ENCODE measurements around the gene DHDDS. TPM values are rescaled to one million over a fixed set of nuclear protein-coding genes. Genes with fewer than 3 reads are reported as not detected.

The DHDDS gene
- total RNA-seq, 6 donors from 2014 or later, result 25.6 to 53.0 (median 39.4) TPM

- no peak for ATAC-seq (ENCODE audit: low FRiP score in 2 of 2)
- peaks cover 19 to 41% (median 28%) of the 10 kb centered on the region in 4 donors for H3K4me1 ChIP-seq
- peaks cover 11 to 58% (median 41%) of the 10 kb centered on the region in 4 donors for H3K36me3 ChIP-seq
- TF ChIP-seq EP300 (IDR thresholded peaks at IDR 0.05) (no peak), POLR2AphosphoS5 (IDR thresholded peaks at IDR 0.05) (no peak), CTCF (IDR thresholded peaks at IDR 0.05) (no peak), POLR2A (IDR thresholded peaks at IDR 0.05) (no peak)
- no peaks in the 10 kb centered on the region for H3K27me3 ChIP-seq
- no peak overlapping the region for H3K27ac ChIP-seq
- no peak overlapping the region for H3K4me3 ChIP-seq
- WGBS, 2 donors, result 92 to 93% methylated on average over 5 of the region's 5 CpGs
- no peak for DNase-seq
- H3K9me3 ChIP-seq, result no peaks in the 10 kb centered on the region
These were observed 37.4 kb downstream of the DHDDS start for GRCh38 chr1:26469558-26469957.

GRCh38 chr1:26470878-26471497 lies 38.9 kb downstream of the DHDDS start:
- Histone ChIP-seq H3K27me3 (no peaks in the 10 kb centered on the region), H3K4me3 (peak overlapping the region in 3 of 4 donors; percentile 61 to 99 (median 96)), H3K27ac (peak overlapping the region; percentile 96 to 100 (median 99)), H3K4me1 (peaks cover 19 to 43% (median 30%) of the 10 kb centered on the region in 4 donors), H3K9me3 (no peaks in the 10 kb centered on the region), H3K36me3 (peaks cover 17 to 51% (median 38%) of the 10 kb centered on the region in 4 donors)
- no peak for TF ChIP-seq CTCF (IDR thresholded peaks at IDR 0.05)
- no peak for TF ChIP-seq EP300 (IDR thresholded peaks at IDR 0.05)
- TF ChIP-seq POLR2A (IDR thresholded peaks at IDR 0.05), result no peak
- no peak for TF ChIP-seq POLR2AphosphoS5 (IDR thresholded peaks at IDR 0.05)
- DNase-seq (no peak), ATAC-seq (ENCODE audit: low FRiP score in 2 of 2) (no peak)
- WGBS, 2 donors, result 44 to 47% methylated on average over 14 of the region's 14 CpGs

DNA sequence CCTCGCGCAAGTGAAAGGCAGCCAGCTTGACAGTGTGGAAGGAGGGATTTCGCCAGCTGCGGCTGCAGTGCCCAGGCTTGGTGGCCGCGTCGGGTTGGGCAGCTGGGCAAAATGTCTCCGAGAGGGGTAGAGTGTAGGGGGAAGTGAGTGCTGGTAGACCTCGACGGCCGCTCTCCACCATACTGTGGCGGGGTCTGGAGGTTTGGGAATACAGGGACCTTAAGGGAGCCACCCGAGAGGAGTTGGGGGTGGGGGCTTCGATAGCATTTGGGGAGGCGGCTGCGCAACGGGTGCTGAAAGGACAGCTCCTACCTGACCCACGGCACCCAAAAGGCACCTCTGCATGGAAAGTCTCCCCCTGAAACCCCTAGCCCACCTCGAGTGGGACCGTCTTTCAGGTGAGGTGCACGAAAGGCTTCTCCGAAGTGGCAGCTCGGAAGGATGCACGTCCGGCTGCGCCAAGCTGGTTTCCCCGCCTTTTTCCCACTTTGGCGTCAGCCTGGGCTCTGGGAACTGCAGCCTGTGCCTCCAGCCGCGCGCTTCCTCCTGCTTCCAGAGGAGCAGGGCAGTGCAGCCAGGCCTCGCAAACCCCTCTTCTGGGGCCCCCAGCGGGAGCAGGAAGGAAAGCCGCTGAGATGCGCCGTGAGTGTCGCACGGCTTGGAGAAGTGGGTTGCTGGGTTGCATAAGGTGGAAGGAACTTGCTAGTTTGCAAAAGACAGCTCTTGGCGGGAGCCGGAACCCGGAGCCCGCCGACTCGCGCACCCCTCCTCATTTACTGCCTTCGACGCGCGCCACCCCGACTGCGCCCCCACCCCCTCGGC lies 39.6 kb downstream of the DHDDS start:
- H3K4me1 ChIP-seq, result peaks cover 19 to 43% (median 30%) of the 10 kb centered on the region in 4 donors
- H3K9me3 ChIP-seq, result no peaks in the 10 kb centered on the region
- ATAC-seq (ENCODE audit: low FRiP score in 2 of 2) (peak; percentile 63 to 81), DNase-seq (peak; percentile 70 to 77)
- H3K27me3 ChIP-seq, result no peaks in the 10 kb centered on the region
- TF ChIP-seq EP300 (IDR thresholded peaks at IDR 0.05) (no peak), POLR2A (IDR thresholded peaks at IDR 0.05) (no peak), CTCF (IDR thresholded peaks at IDR 0.05) (no peak)
- WGBS, 2 donors, result 0% methylated on average over 14 to 40 of the region's 52 CpGs
- H3K36me3 ChIP-seq, result peaks cover 17 to 51% (median 37%) of the 10 kb centered on the region in 4 donors
- H3K27ac ChIP-seq, result peak overlapping the region; percentile 96 to 100 (median 99)
- peak overlapping the region; percentile 61 to 99 (median 95) for H3K4me3 ChIP-seq

GRCh38 chr1:26472320-26472900 lies 40.3 kb downstream of the DHDDS start, which contains the start of gene HMGN2:
Gene HMGN2, plus strand, starts transcription at chr1:26472440. Its CDS starts 173 bp downstream, at chr1:26472613.
- Histone ChIP-seq H3K4me1 (peaks cover 19 to 43% (median 30%) of the 10 kb centered on the region in 4 donors), H3K4me3 (peak within 1 kb of the TSS; percentile 61 to 99 (median 95)), H3K9me3 (no peaks in the 10 kb centered on the region), H3K36me3 (peaks cover 11 to 51% (median 36%) of the 10 kb centered on the region in 4 donors), H3K27ac (peak within 1 kb of the TSS; percentile 96 to 100 (median 99)), H3K27me3 (no peaks in the 10 kb centered on the region)
- 2% methylated on average over 21 of the region's 69 CpGs; no CpG with 5 or more reads in 1 of the 2 donors for WGBS, 2 donors
- DNase-seq, result peak; percentile 86 to 96
- ATAC-seq (ENCODE audit: low FRiP score in 2 of 2), result peak; percentile 86 to 91
- TF ChIP-seq CTCF (IDR thresholded peaks at IDR 0.05) (peak in 1 of 6 experiments; percentile 19), POLR2AphosphoS5 (IDR thresholded peaks at IDR 0.05) (peak in 1 of 2 donors; percentile 41), POLR2A (IDR thresholded peaks at IDR 0.05) (peak in 3 of 4 donors; percentile 52 to 71 (median 60)), EP300 (IDR thresholded peaks at IDR 0.05) (no peak)
